GM12878 (cell line): ENCODE data around the gene OR13A1. TPM values are rescaled to one million over a fixed set of nuclear protein-coding genes. Genes with fewer than 3 reads are reported as not detected.

Experiments
- ATAC-seq: fragments of 200-7000 bp; cut with Tn5 transposase; 3 replicates; pipeline ENCODE4 v1.9.1; 2020; ENCODE audit warnings: mild to moderate bottlenecking, moderate library complexity
- BruUV-seq: library from RNA; stranded (reverse); fragments of 400-500 nt; replicated peaks from 2 replicates; lab custom pipeline; 2021; lab: Mats Ljungman, UMichigan
- CTCF ChIA-PET: fragments of 300-600 bp; sonication (Branson Sonifier 250); formaldehyde crosslinking; extraction: SDS; loops from one replicate; lab custom pipeline; 2021; ENCODE audit warnings: inconsistent platforms; lab: Yijun Ruan, JAX
- POLR2A ChIA-PET: fragments of 350-600 bp; formaldehyde crosslinking; extraction: SDS; loops from one replicate; lab custom pipeline; 2021; ENCODE audit warnings: inconsistent platforms; lab: Charles Lee
- RAD21 ChIA-PET: fragments of 300-600 bp; sonication (Branson Sonifier 250); formaldehyde crosslinking; loops from one replicate; lab custom pipeline; 2023; ENCODE audit warnings: antibody characterized with exemption; ENCODE audit not compliant: unreplicated experiment; lab: Charles Lee
- SMC1A ChIA-PET: fragments of 300-600 bp; sonication (Branson Sonifier 250); formaldehyde crosslinking; loops from one replicate; lab custom pipeline; 2023; ENCODE audit not compliant: unreplicated experiment, uncharacterized antibody; lab: Charles Lee
- DNase-seq: peaks from one replicate; pipeline ENCODE4 v3.0.0-alpha.2; 2011; ENCODE audit warnings: low read depth, low spot score
- FAIRE-seq: peaks from 3 replicates; lab custom pipeline; 2011; peaks lifted over from hg19 to GRCh38; lab: Jason Lieb, UNC
- H2AFZ ChIP-seq: 2 replicates; pipeline ENCODE4 v1.6.0; 2011; ENCODE audit warnings: low read depth, low read length, control low read depth; ENCODE audit not compliant: control insufficient read depth
- H3K27ac ChIP-seq: 2 replicates; pipeline ENCODE4 v1.5.1; 2011; ENCODE audit warnings: control low read depth; ENCODE audit not compliant: control insufficient read depth, insufficient read depth
- H3K27me3 ChIP-seq, 2 experiments: replicated peaks in 1 of 2; 2 replicates each; pipeline versions ENCODE4 v1.6.0 to v1.6.1; 2011; ENCODE audit warnings: low read length in 1 of 2; ENCODE audit not compliant: control insufficient read depth in 2 of 2, insufficient read depth in 2 of 2
- H3K36me3 ChIP-seq, 2 experiments: 2 replicates each; pipeline ENCODE4 v1.5.1; 2011; ENCODE audit warnings: low read length in 1 of 2; ENCODE audit not compliant: control insufficient read depth in 2 of 2, insufficient read depth in 2 of 2
- H3K4me1 ChIP-seq: 2 replicates; pipeline ENCODE4 v1.6.1; 2011; ENCODE audit warnings: mild to moderate bottlenecking, low read length, moderate library complexity, mixed read lengths; ENCODE audit not compliant: control insufficient read depth, insufficient read depth
- H3K4me2 ChIP-seq: 2 replicates; pipeline ENCODE4 v1.6.0; 2011; ENCODE audit warnings: control low read depth; ENCODE audit not compliant: control insufficient read depth, insufficient read depth
- H3K4me3 ChIP-seq: fragments of 200-600 bp; sonication (generic); 2 replicates; pipeline ENCODE4 v1.5.1; 2016
- H3K79me2 ChIP-seq: 2 replicates; pipeline ENCODE4 v1.6.0; 2011; ENCODE audit warnings: low read length; ENCODE audit not compliant: control insufficient read depth, insufficient read depth
- H3K9ac ChIP-seq: 2 replicates; pipeline ENCODE4 v1.8.0; 2011; ENCODE audit warnings: low read length, control low read depth, mixed read lengths; ENCODE audit not compliant: control insufficient read depth, insufficient read depth
- H3K9me3 ChIP-seq: replicated peaks from 3 replicates; pipeline ENCODE4 v1.5.1; 2011; ENCODE audit warnings: mild to moderate bottlenecking, low read length; ENCODE audit not compliant: control insufficient read depth, insufficient read depth
- H4K20me1 ChIP-seq: 2 replicates; pipeline ENCODE4 v1.6.0; 2011; ENCODE audit not compliant: control insufficient read depth, insufficient read depth
- CBX3 ChIP-seq: fragments of 200-600 bp; sonication (generic); IDR thresholded peaks from 2 replicates; pipeline ENCODE4 v1.6.1; 2016; ENCODE audit warnings: low read depth, borderline replicate concordance
- FOXK2 ChIP-seq: fragments of 450-650 bp; IDR thresholded peaks from 2 replicates; pipeline ENCODE4 v1.6.1; 2017; ENCODE audit warnings: mild to moderate bottlenecking, moderate library complexity
- FOXM1 ChIP-seq: IDR thresholded peaks from 2 replicates; pipeline ENCODE4 v1.6.1; 2012; ENCODE audit warnings: low read depth, mild to moderate bottlenecking, inconsistent platforms, low read length, moderate library complexity
- HCFC1 ChIP-seq: fragments of 150-350 bp; IDR thresholded peaks from 2 replicates; pipeline ENCODE4 v1.6.1; 2014; ENCODE audit warnings: low read length
- HDGF ChIP-seq: fragments of 450-650 bp; IDR thresholded peaks from 2 replicates; pipeline ENCODE4 v1.6.1; 2016; ENCODE audit warnings: antibody characterized with exemption
- IRF4 ChIP-seq: IDR thresholded peaks from 2 replicates; pipeline ENCODE4 v1.6.1; 2011; ENCODE audit warnings: low read depth, low read length
- KAT2A ChIP-seq: conservative IDR thresholded peaks from 2 replicates; pipeline ENCODE4 v1.6.1; 2011; ENCODE audit warnings: low read depth, low read length; ENCODE audit not compliant: control insufficient read depth
- KDM1A ChIP-seq: fragments of 200-600 bp; sonication (generic); IDR thresholded peaks from 2 replicates; pipeline ENCODE4 v1.6.1; 2016; ENCODE audit warnings: borderline replicate concordance
- MTA2 ChIP-seq: fragments of 450-650 bp; IDR thresholded peaks from 2 replicates; pipeline ENCODE4 v1.6.1; 2016; ENCODE audit warnings: low read depth, mild to moderate bottlenecking, moderate library complexity
- NBN ChIP-seq: fragments of 450-650 bp; IDR thresholded peaks from 2 replicates; pipeline ENCODE4 v1.6.1; 2016
- PML ChIP-seq: IDR thresholded peaks from 2 replicates; pipeline ENCODE4 v1.6.1; 2012; ENCODE audit warnings: low read length, inconsistent platforms
- POLR2AphosphoS2 ChIP-seq: IDR thresholded peaks from 2 replicates; pipeline ENCODE4 v1.6.1; 2011; ENCODE audit warnings: low read depth, mild to moderate bottlenecking, low read length, improper control_type of control experiment, moderate library complexity
- POLR2AphosphoS5 ChIP-seq: IDR thresholded peaks from 2 replicates; pipeline ENCODE4 v1.6.1; 2011; ENCODE audit warnings: mild to moderate bottlenecking, low read length, inconsistent platforms
- SIX5 ChIP-seq: IDR thresholded peaks from 2 replicates; pipeline ENCODE4 v1.6.1; 2011; ENCODE audit warnings: mild to moderate bottlenecking, low read depth, low read length, moderate library complexity; ENCODE audit not compliant: severe bottlenecking
- SP1 ChIP-seq: IDR thresholded peaks from one replicate; pipeline ENCODE4 v1.6.1; 2011; ENCODE audit warnings: low read depth, low read length
- TCF12 ChIP-seq: IDR thresholded peaks from 2 replicates; pipeline ENCODE4 v1.6.1; 2011; ENCODE audit warnings: low read depth, mild to moderate bottlenecking, low read length
- ZNF384 ChIP-seq: IDR thresholded peaks from 2 replicates; pipeline ENCODE4 v1.6.1; 2012; ENCODE audit warnings: low read depth, mild to moderate bottlenecking, low read length, improper control_type of control experiment, borderline replicate concordance
- WGBS: methylation state at CpG from one replicate; pipeline ENCODE4 v1.1.6; 2016; ENCODE audit warnings: low lambda C conversion rate; ENCODE audit not compliant: insufficient replicate concordance, insufficient coverage; ENCODE audit errors: missing lambda C conversion rate; 5-methylcytosine and 5-hydroxymethylcytosine counted together
- in situ Hi-C: fragments of 300-500 bp; cut with MboI; formaldehyde crosslinking; loops from 9 replicates; pipeline ENCODE4 v1.14.3; 2018; ENCODE audit warnings: mixed read lengths
- intact Hi-C: fragments of 100-400 bp; cut with micrococcal nuclease; formaldehyde crosslinking; loops from one replicate; pipeline ENCODE4 v1.14.2; 2022; ENCODE audit not compliant: unreplicated experiment
- polyA plus RNA-seq, 11 experiments: library from polyadenylated mRNA; depleted of rRNA in 4 of 11; unstranded in 6 of 11; stranded (reverse) in 5 of 11; fragments of >200 nt; fragmentation: Nextera tagmentation in 4 of 11; fragmentation: Illumina TruSeq in 1 of 11; extraction: Ambion mirVana in 4 of 11; extraction: Trizol in 1 of 11; gene quantifications; 1 replicate in 1 of 11; 2 replicates in 10 of 11; pipeline versions ENCODE4 v1.2.1 to v1.2.3, GENCODE V29; 2011 to 2016; ENCODE audit warnings: inconsistent platforms in 2 of 11, missing spikeins in 2 of 11, low read depth in 1 of 11
- total RNA-seq, 4 experiments: library from RNA; depleted of rRNA in 3 of 4; stranded (reverse); fragments of >200 nt in 3 of 4; fragmentation: Illumina TruSeq in 1 of 4; extraction: Trizol in 1 of 4; gene quantifications; 2 replicates each; pipeline versions ENCODE4 v1.2.1 to v1.2.3, GENCODE V29; 2013 to 2021
- TF ChIP-seq, protein P1 (sequence below): fragments of 450-650 bp; IDR thresholded peaks from 2 replicates; pipeline ENCODE4 v1.6.1; 2017; ENCODE audit warnings: borderline replicate concordance
- TF ChIP-seq, protein P2 (sequence below): IDR thresholded peaks from 2 replicates; pipeline ENCODE4 v1.6.1; 2012; ENCODE audit warnings: low read length, inconsistent platforms
- TF ChIP-seq, protein P3 (sequence below): IDR thresholded peaks from 2 replicates; pipeline ENCODE4 v1.6.1; 2011; ENCODE audit warnings: mild to moderate bottlenecking, low read depth, low read length, moderate library complexity; ENCODE audit not compliant: insufficient replicate concordance

Gene OR13A1
- total and polyA plus RNA-seq, 10 of the 15 experiments (the other 5 are each of a cell fraction or from before 2014, with no cell fraction given), result 0.14 to 0.56 (median 0.27) TPM; not detected in 1

DNA sequence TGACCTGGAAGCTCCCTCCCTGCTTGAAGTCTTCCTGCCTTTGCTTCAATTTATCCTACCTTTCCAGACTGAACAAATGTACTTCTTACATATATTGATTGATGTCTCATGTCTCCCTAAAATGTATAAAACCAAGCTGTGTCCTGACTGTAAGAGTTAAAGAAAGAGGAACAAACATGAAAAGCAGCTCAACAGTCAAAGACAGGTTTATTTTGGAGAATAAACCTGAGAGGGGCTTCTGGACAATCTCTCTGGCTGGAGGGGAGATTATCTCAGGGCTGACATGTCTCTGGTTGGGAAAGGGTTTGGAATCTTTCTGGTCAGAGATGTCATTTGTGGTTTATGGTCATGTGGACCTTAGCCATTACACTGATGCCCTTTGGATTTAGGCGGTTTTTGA, 41.0 kb downstream of the OR13A1 start:
- no peaks in the 10 kb centered on the region for H3K4me1 ChIP-seq
- WGBS, result 39% methylated on average over 1 of the region's 1 CpG
- TF ChIP-seq SP1 (no peak), HDGF (no peak), TCF12 (no peak), POLR2AphosphoS2 (no peak), NBN (no peak), IRF4 (no peak), ZNF384 (no peak), POLR2AphosphoS5 (no peak), FOXM1 (no peak), CBX3 (no peak), KAT2A (no peak), SIX5 (no peak), FOXK2 (no peak), MTA2 (no peak), KDM1A (no peak), PML (no peak), HCFC1 (no peak)
- TF ChIP-seq, protein P1, sequence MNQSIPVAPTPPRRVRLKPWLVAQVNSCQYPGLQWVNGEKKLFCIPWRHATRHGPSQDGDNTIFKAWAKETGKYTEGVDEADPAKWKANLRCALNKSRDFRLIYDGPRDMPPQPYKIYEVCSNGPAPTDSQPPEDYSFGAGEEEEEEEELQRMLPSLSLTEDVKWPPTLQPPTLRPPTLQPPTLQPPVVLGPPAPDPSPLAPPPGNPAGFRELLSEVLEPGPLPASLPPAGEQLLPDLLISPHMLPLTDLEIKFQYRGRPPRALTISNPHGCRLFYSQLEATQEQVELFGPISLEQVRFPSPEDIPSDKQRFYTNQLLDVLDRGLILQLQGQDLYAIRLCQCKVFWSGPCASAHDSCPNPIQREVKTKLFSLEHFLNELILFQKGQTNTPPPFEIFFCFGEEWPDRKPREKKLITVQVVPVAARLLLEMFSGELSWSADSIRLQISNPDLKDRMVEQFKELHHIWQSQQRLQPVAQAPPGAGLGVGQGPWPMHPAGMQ, result no peak
- TF ChIP-seq, protein P2, sequence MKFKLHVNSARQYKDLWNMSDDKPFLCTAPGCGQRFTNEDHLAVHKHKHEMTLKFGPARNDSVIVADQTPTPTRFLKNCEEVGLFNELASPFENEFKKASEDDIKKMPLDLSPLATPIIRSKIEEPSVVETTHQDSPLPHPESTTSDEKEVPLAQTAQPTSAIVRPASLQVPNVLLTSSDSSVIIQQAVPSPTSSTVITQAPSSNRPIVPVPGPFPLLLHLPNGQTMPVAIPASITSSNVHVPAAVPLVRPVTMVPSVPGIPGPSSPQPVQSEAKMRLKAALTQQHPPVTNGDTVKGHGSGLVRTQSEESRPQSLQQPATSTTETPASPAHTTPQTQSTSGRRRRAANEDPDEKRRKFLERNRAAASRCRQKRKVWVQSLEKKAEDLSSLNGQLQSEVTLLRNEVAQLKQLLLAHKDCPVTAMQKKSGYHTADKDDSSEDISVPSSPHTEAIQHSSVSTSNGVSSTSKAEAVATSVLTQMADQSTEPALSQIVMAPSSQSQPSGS, result no peak
- TF ChIP-seq, protein P3, sequence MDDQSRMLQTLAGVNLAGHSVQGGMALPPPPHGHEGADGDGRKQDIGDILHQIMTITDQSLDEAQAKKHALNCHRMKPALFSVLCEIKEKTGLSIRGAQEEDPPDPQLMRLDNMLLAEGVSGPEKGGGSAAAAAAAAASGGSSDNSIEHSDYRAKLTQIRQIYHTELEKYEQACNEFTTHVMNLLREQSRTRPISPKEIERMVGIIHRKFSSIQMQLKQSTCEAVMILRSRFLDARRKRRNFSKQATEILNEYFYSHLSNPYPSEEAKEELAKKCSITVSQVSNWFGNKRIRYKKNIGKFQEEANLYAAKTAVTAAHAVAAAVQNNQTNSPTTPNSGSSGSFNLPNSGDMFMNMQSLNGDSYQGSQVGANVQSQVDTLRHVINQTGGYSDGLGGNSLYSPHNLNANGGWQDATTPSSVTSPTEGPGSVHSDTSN, result no peak
- TF ChIP-seq, all 136 proteins: peak for 0
- no TSS peak for BruUV-seq
- Histone ChIP-seq H3K4me3 (no peak overlapping the region), H3K36me3 (no peaks in the 10 kb centered on the region), H3K27me3 (no peaks in the 10 kb centered on the region), H3K27ac (no peak overlapping the region), H3K9ac (no peak overlapping the region), H4K20me1 (no peaks in the 10 kb centered on the region), H3K4me2 (no peak overlapping the region), H2AFZ (no peak overlapping the region), H3K79me2 (no peaks in the 10 kb centered on the region), H3K9me3 (no peaks in the 10 kb centered on the region)
- SMC1A ChIA-PET, result no interaction called here
- RAD21 ChIA-PET, result no interaction called here
- intact Hi-C loops, result no loop called here
- DNase-seq (no peak), FAIRE-seq (no peak), ATAC-seq (no peak)
- CTCF ChIA-PET, result interaction anchor here (0.6 kb wide), 1 partner anchor 54 kb away, joined by 3 read pairs; no protein-coding TSS in a partner anchor
- POLR2A ChIA-PET, result no interaction called here
- in situ Hi-C loops, result no loop called here
